Measurements from ENCODE around the gene PRPF19.
A peak's percentile ranks its signal among the peaks of the same experiment; 100 is the strongest.

PRPF19 gene

DNA sequence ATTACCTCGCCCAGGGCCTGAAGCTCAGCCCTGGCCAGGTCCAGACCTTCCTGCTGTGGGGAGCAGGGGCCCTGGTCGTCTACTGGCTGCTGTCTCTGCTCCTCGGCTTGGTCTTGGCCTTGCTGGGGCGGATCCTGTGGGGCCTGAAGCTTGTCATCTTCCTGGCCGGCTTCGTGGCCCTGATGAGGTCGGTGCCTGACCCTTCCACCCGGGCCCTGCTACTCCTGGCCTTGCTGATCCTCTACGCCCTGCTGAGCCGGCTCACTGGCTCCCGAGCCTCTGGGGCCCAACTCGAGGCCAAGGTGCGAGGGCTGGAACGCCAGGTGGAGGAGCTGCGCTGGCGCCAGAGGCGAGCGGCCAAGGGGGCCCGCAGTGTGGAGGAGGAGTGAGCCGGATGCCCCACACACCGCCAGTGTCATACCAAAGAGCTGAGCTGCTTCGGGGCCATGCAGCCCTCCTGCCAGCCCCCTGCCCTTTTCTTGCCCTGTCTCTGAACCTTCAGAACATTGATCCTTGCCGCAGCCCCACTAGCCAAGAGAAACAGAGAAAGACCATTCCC, 15.5 kb upstream of the PRPF19 start:
- no peak for DNase-seq

DNA sequence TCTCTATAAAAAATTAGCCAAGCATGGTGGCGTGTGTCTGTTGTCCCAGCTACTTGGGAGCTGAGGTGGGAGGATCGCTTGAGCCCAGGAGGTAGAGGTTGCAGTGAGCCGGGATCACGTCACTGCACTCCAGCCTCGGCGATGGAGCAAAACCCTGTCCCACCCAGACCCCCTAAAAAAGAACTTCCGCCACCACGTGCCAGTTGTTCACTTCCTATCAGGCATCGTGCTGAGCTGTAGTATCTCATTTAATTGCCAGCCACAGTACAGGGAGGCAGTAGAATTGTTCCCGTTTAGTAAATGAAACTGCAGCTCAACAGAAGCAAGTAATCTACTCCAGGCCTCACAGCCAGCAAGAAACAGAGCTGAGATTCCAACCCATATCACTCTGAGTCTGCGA, 14.9 kb upstream of the PRPF19 start:
- DNase-seq: no peak

DNA sequence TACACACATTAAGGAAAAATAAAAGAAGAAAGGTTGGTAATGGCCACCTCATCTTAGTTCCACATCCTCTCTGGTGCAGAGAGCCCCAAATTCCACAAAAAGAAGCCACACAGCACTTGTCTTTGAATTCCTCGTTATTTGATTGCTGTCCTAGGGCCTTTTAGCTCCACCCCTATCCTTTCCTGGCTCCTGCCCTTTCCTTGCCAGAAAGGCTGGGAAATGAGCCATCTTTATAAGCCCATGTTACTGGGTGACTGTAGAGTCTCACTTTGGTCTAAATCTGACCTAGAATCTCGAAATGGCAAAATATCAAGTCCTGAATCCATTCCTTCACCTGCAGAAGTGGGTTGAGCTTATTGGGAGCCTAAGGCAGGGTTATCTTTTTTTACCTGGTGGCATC, 13.6 kb upstream of the PRPF19 start:
- DNase-seq: no peak

DNA sequence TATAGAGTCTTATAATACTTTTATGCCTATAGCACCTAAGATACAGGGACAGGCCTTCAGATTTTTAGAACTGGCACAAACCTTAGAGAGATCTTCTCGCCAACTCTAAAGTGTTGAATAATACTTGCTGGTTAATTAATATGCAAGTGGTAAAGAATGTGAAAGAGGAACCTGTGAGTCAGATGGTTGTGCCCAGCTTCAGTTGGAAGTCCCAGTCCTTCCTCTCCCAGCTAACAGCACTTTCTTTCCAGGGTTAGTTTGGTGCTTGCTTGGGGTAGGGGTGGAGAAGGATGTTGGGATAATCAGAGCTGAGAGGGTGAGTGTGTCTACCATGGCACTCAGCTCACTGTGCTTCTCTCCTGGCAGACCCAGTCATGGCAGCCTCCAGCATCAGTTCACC, 12.9 kb upstream of the PRPF19 start:
- peak; percentile 79 for DNase-seq

DNA sequence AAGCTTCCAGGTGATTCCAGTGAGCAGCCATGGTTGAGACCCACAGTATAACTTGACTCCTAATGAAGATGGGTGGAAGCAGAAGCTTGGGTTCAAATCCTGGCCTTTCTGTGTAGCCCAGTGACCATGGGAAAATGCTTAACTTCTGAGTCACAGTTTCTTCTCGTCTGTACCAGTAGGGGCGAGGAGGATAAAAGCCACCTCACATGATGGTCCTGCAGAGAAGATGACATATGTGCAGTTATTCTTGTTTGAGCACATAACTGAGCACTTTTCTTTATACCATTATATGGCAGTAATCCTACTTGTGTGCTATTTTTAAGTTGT, 12.5 kb upstream of the PRPF19 start:
- peak; percentile 30 for DNase-seq

DNA sequence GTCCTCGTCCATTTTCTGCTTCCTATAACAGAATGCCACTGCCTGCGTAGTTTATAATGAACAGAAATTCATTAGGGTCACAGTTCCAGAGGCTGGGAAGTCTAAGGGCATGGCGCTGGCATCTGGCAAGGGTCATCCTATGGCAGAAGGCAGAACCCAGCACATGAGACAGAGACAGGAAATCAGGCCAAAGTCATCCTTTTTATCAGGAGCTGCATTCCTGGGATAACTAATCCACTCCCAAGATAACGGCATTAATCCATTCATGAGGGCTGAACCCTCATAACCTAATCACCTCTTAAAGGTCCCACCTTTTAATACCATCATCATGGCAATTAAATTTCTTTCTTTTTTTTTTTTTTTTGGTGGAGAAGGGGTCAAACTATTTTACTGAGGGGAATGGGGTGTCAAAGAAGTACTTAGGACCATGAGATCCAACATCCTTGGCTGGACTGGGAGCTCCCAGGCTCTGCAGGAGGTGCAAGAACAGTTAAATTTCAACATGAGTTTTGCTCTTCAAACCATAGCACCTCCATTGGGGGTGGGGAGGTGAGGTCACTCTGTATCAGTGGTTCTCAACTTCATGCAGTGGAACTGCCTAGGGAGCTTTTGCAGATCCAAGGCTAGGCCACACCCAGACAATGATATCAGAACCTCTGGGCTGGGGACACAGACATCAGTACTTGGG, 12.0 kb upstream of the PRPF19 start:
- no peak for DNase-seq

DNA sequence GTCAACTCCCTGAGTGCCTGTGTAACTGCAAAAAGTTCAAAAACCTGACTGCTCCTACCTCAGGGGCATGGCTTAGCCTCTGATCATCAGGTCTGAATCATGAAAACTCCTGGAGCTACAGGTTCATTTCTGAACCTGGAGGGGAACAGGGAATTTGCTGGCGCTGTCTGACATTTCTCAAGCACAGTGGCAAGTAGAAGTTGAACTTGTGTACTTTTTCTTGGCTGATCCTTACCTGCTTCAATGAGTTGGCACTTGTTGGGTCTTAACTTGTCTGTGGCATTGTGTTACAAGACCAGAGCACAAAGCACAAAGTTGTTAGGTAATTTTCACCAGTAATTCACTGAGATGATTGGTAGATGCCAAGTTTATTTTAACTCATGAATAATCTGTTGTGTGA, 10.9 kb upstream of the PRPF19 start:
- DNase-seq: no peak

DNA sequence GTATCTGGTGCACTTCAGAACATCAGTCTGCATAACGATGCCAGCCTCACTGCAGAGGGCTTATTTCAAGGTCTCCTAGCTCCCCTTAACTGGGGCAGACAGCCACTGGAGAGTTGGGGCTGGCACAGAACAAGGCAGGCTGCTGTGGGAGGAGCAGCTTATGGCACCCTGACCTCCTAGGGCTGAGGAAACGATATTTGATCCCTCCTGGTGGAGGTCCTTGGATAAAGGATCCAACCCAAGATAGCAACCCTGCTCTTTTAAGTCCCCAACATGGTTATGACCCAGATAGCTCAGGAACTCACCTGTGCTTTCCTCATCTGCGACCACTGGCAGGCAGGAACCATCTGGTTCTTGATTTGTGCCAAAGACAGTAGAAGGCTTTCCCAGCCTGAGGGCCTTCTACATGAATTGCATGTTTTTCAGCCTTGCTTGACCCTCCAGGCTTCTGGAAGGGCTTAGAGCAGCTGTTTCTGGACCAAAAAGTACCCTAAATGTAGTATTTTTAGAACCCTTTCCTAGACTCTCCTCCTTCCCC, 10.4 kb upstream of the PRPF19 start:
- DNase-seq: no peak

DNA sequence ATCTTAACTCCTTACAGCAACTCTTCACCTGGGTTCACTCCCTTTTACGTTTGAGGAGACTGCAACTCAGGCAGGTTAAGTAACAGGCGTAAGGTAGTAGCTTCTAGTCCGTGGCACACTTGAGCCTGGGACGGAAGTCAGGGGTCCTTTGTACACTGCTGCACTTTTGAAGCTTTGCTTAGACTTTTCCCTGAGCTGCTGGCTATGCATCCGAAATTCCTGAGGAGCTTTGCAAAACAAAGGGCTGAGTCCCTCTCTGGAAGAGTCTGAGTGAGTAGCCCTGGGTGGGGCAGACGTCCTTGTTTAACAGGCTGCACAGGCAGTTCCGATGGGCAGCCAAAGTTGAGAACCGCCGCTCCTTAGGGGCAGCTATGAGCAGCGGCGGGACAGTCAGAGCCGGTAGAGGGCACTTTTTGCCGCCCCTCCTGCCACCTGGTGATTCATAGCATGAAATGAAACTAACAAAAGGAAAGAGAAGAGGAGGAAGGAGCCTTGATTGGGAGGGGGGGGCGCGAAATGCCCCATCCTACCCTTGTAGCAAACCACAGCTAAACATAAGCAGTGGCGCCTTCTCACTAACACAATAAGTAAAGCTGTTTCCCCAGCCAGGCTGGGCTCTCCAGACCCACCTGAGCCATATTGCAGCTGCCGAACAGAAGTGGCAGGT, 9.0 kb upstream of the PRPF19 start:
- DNase-seq: peak; percentile 85

DNA sequence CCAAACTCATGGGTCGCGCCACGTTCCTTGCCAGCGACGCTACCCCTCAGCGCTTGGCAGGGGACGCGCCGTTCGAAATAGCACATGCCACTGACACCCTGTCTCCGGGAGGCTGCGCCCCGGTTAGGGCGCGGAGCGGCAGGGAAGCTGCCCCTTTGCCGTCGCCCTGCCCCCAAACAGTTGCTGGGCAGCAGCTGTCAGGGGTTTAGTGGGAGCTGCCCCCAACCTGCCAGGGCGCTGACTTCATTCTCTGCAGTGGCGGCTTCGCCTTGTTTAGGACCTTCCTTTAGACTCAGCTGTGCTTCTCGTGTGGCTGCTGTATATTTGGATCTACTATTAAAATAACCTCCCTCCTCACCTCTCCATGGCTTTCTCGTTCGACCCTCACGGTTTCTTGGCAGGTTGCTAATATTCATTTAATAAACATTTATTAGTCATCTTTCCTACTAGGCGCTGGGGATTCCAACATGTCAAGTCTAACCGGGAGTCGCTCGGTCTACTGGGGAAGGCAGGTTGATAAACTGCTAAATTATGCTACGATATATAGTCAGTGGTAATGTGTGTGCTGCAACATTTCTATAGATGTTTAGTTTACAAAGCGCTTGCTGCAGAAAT, 8.4 kb upstream of the PRPF19 start:
- DNase-seq: no peak

DNA sequence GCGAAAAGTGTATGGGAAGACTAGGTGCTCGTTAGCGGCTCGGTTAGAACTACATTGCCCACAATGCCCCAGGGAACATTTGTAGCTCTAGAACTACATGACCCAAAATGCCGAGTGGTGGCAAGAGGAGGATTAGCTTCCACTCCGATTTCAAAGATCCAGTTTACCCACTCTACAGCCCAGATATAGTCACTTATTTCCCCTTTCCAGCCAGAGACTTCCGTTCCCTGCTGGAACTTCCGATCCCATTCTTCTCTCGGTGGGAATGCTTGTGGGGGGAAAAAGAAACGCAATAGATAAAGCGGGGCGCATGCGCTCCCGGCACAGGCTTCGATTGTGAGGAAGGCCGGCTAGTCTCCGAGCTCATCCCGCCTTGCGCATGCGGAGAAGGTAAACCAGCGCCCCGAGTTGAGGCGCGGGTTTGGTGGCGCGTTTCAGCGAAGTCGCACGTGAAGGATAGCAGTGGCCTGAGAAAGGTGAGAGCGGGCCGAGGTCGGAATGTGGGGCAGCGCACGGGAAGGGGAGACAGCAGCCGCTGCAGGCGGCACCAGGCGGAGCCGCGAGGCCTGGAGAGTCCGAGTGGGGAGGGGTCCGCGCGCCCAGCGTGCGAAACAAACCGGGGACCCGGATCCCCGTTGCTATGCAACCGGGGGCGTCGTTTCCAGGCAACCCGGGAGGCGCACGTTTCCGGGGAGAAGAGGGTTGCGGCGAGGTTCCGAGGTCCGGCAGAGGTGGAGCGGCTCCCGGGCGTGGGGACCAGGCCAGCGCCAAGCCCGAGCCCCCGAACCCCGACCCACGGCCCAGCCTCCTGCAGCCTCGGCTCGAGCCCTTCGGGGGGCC, 7.6 kb upstream of the PRPF19 start, which contains the start of gene TMEM109:
Gene TMEM109 (plus strand): TSS at position 366 of the 840 bp plus-strand sequence. CDS start 5,536 bp downstream, outside the sequence.
- peak; percentile 88 for DNase-seq

GRCh38 chr11:60912851-60913528, 6.6 kb upstream of the PRPF19 start:
- DNase-seq: no peak

GRCh38 chr11:60912223-60912850, 6.0 kb upstream of the PRPF19 start:
- DNase-seq: no peak

GRCh38 chr11:60910711-60911380, 4.5 kb upstream of the PRPF19 start:
- DNase-seq: peak; percentile 69

DNA sequence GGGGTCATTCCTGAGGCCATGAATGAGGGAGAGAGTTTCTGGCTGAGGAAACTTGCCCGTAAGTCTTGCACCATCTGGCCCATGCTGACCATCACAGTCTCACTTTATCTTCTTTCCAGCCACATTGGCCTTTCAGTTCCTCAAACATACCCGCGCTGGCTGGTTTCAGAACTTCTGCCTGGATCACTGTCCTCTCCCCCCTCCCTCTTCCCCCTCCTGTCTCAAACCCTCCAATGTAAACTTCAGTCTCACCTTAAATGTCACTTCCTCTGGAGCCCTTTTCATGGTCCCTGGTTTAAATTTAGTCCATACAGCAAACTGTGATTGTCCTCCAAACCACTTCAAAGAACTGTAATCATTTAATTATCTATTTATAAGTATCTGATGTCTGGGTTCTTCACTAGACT, 3.9 kb upstream of the PRPF19 start:
- DNase-seq: peak; percentile 99

- peak; percentile 50 for DNase-seq
Measured at GRCh38 chr11:60909680-60910280, 3.4 kb upstream of the PRPF19 start.

DNA sequence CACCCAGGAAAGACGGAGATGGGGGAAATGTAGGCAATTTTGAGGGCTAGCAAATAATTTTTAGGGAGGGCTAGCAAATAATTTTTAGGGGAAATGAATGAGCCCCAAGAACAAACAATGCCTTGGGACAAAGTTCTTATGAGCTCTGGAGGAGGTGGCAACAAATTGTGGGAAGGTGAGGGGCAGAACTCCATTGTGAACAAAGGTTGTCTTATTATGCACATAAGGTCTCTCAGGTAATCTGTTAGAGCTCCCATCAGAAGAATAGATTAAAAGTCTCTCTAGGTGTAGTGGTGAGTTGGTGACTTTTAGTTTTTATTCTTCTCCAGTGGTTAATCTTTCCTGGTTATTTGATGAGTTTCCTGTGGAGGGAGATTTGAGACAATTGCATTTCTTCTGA, 2.4 kb upstream of the PRPF19 start:
- DNase-seq: no peak

DNA sequence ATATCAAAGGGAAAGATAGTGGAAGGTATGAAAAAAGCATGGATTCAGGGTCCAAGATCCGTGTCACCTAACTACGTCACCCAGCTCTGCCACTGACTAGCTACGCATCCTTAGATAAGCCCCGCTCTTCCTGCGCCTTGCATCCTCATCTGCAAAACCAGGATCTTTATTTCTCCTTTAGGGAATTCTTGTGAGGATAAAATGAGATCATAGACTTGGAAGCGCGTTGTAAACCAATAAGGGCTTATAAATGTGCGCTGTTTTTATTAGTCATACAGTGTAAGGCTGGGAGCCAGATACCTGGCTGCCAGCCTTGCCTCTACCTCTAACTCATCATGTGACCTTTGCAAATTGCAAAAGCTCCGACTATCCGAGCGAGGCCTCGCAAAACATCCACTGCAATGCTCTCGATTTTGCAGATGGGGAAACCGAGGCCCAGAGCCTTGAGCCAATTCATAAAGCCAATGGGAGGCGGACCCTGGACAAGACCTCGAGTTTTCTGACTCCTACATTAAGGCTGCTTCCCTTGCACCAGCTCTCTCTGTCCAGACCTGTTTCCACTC, 753 bp downstream of the PRPF19 start:
- DNase-seq: no peak

DNA sequence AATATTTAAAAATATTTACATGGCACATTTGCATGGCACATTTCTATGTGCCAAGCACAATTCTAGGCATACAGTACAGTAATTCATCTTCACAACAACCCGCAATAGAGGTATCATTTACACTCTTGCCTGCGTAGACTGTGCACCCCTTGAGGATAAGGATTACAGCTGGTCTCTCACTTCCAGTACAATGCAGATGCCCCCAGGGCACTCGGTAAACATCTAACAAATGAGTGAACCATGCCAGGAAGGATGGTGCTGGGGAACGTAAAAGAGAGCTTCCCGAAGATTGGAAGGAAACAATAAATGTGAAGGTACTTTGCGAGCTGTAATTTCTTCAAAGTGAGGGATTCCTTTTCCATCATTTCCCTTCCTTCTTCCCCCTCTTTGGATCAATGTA, 1.3 kb downstream of the PRPF19 start:
- peak; percentile 20 for DNase-seq

DNA sequence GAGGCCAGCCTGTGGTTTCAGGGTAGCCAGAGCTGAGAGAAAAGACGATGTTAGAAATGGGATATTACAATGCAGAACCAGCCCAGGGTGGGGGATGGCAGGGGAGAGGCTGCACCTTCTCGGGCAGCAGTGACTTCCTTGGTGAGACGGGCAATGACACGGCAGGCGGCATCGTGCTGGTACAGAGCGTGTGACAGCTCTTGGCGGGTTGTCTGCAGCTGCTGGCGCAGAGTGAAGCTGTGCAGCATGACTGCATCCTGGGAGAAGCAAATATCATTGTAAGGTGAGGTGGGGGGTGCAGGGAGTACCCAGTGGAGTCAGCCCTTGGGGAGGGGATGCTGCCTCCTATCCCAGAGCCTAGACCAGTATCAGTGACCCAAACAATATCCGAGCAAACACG, 3.8 kb downstream of the PRPF19 start:
- DNase-seq: no peak
